Measurements from ENCODE around the gene ASPSCR1. TPM values are rescaled to one million over a fixed set of nuclear protein-coding genes. Genes with fewer than 3 reads are reported as not detected.

ASPSCR1 gene
- total and polyA plus RNA-seq, 2 of the 4 experiments (the other 2 are of a cell fraction): 7.2 to 17.2 TPM

- no peaks in the 10 kb centered on the region for H3K27me3 ChIP-seq (ENCODE audit: control insufficient read depth, insufficient read depth, low read length)
- H2BK120ac ChIP-seq (ENCODE audit: low read depth, low read length): no peak overlapping the region
- peaks cover 7% of the 10 kb centered on the region; the same call in 1 of the 2 replicates for H3K36me3 ChIP-seq (ENCODE audit: control insufficient read depth, insufficient read depth, low read length)
- H2BK20ac ChIP-seq (ENCODE audit: low read depth, low read length): no peak overlapping the region
- in situ Hi-C loops (cut with MboI; ENCODE audit: low sequenced_read_pairs): no loop called here
- no peak overlapping the region for H3K18ac ChIP-seq (ENCODE audit: low read depth, low read length)
- H3K23ac ChIP-seq (ENCODE audit: low read depth, low read length): no peak overlapping the region
- H3K9me3 ChIP-seq (ENCODE audit: control insufficient read depth, insufficient read depth, low read length): no peaks in the 10 kb centered on the region
- intact Hi-C loops (cut with micrococcal nuclease): no loop called here
- H4K91ac ChIP-seq (ENCODE audit: insufficient read depth, low read depth, low read length): no peak overlapping the region
- dilution Hi-C loops (cut with HindIII; ENCODE audit: low sequenced_read_pairs, unreplicated experiment): no loop called here
- H2AK5ac ChIP-seq (ENCODE audit: low read depth, low read length): no peak overlapping the region
- TF ChIP-seq NFE2L2 (IDR thresholded peaks at IDR 0.05; ENCODE audit: low read depth, low read length) (no peak), USF2 (IDR thresholded peaks at IDR 0.05; ENCODE audit: low read depth, low read length) (no peak)
- no peak overlapping the region for H3K4me3 ChIP-seq (ENCODE audit: insufficient read depth, low read depth, low read length)
- H3K9me1 ChIP-seq (ENCODE audit: insufficient read depth, low read length): no peaks in the 10 kb centered on the region
- H4K8ac ChIP-seq (ENCODE audit: low read depth in 2 of 2, low read length in 2 of 2): no peak overlapping the region
- no peak for ATAC-seq (ENCODE audit: low read depth)
- H2BK15ac ChIP-seq (ENCODE audit: low read depth, low read length): no peak overlapping the region
- H2AFZ ChIP-seq (replicated peaks; ENCODE audit: low read length, poor library complexity): no peak overlapping the region
- POLR2A ChIA-PET (ENCODE audit: unreplicated experiment): no interaction called here
- H3K27ac ChIP-seq (ENCODE audit: insufficient read depth, low read length): no peak overlapping the region
- H3K4me2 ChIP-seq (ENCODE audit: low read depth, low read length): no peak overlapping the region
- no peaks in the 10 kb centered on the region; the same call in 1 of the 2 replicates for H4K20me1 ChIP-seq (ENCODE audit: insufficient read depth, low read length)
- H4K5ac ChIP-seq (ENCODE audit: low read depth, low read length): no peak overlapping the region
- CTCF ChIA-PET: interaction anchor here (0.5 to 1.3 kb wide), 2 partner anchors 53 to 123 kb away, joined by 3 to 4 read pairs; no protein-coding TSS in a partner anchor
- no peak overlapping the region for H3K56ac ChIP-seq (ENCODE audit: extremely low read depth, insufficient read depth, low read length)
- no peak overlapping the region for H3K4ac ChIP-seq (ENCODE audit: low read depth, low read length)
- no peak overlapping the region for H2AK9ac ChIP-seq (replicated peaks; ENCODE audit: low read depth, low read length, poor library complexity)
- H2BK5ac ChIP-seq (ENCODE audit: low read depth, low read length, poor library complexity, severe bottlenecking): no peak overlapping the region
- H3K79me1 ChIP-seq (ENCODE audit: low read depth in 1 of 2, low read length in 2 of 2): no peaks in the 10 kb centered on the region
- BruUV-seq (replicated peaks): no TSS peak
- DNase-seq: no peak
- H3K4me1 ChIP-seq (ENCODE audit: control insufficient read depth, insufficient read depth, low read length): no peaks in the 10 kb centered on the region
- 88% methylated on average over 2 of the region's 19 CpGs; no CpG with 5 or more reads in 1 of the 2 experiments for WGBS, 2 experiments (ENCODE audit: extremely low coverage in 2 of 2, insufficient read length in 1 of 2)
- no peak overlapping the region for H3K9ac ChIP-seq (ENCODE audit: low read depth, low read length)
- H3K14ac ChIP-seq (replicated peaks; ENCODE audit: low read depth, low read length): no peak overlapping the region
Measured at GRCh38 chr17:82012640-82013295, 35.3 kb downstream of the ASPSCR1 start.
